ENCODE data around the gene MPHOSPH6.
A peak's percentile ranks its signal among the peaks of the same experiment; 100 is the strongest.
"Not testable (repeated sequence)": the region's sequence is repeated elsewhere in the genome, so short reads cannot be mapped to it uniquely, and the experiment has no call there.

MPHOSPH6 gene

GRCh38 chr16:82169861-82170845 is at the start of gene MPHOSPH6:
Gene MPHOSPH6, minus strand, starts transcription at chr16:82170224. Its CDS starts 49 bp downstream, at chr16:82170175.
- peak; percentile 90 for DNase-seq

- no peak for DNase-seq
Observed at GRCh38 chr16:82219298-82219697, 49.3 kb upstream of the MPHOSPH6 start.

- DNase-seq: not testable (repeated sequence)
Observed at GRCh38 chr16:82209314-82209713, 39.3 kb upstream of the MPHOSPH6 start.

- DNase-seq: no peak
Observed at GRCh38 chr16:82203198-82203597, 33.2 kb upstream of the MPHOSPH6 start.

GRCh38 chr16:82201926-82202325 is 31.9 kb upstream of the MPHOSPH6 start:
- no peak for DNase-seq

- DNase-seq: no peak
Observed at GRCh38 chr16:82201351-82201750, 31.3 kb upstream of the MPHOSPH6 start.

GRCh38 chr16:82199209-82199608 is 29.2 kb upstream of the MPHOSPH6 start:
- no peak for DNase-seq

- no peak for DNase-seq
Observed at GRCh38 chr16:82197540-82198240, 27.7 kb upstream of the MPHOSPH6 start.

GRCh38 chr16:82195917-82196494 is 26.0 kb upstream of the MPHOSPH6 start:
- DNase-seq: no peak

GRCh38 chr16:82194086-82194485 is 24.1 kb upstream of the MPHOSPH6 start:
- DNase-seq: no peak

- peak; percentile 26 for DNase-seq
Observed at GRCh38 chr16:82192665-82193064, 22.6 kb upstream of the MPHOSPH6 start.

GRCh38 chr16:82190386-82190785 is 20.4 kb upstream of the MPHOSPH6 start:
- DNase-seq: no peak

- no peak for DNase-seq
Observed at GRCh38 chr16:82187829-82188228, 17.8 kb upstream of the MPHOSPH6 start.

- DNase-seq: no peak
Observed at GRCh38 chr16:82185012-82185411, 15.0 kb upstream of the MPHOSPH6 start.

GRCh38 chr16:82184213-82184612 is 14.2 kb upstream of the MPHOSPH6 start:
- DNase-seq: no peak

- no peak for DNase-seq
Observed at GRCh38 chr16:82183004-82183397, 13.0 kb upstream of the MPHOSPH6 start.

GRCh38 chr16:82182266-82183003 is 12.4 kb upstream of the MPHOSPH6 start:
- DNase-seq: no peak

- no peak for DNase-seq
Observed at GRCh38 chr16:82181461-82182185, 11.6 kb upstream of the MPHOSPH6 start.

GRCh38 chr16:82178352-82178751 is 8.3 kb upstream of the MPHOSPH6 start:
- DNase-seq: no peak

GRCh38 chr16:82177555-82177954 is 7.5 kb upstream of the MPHOSPH6 start:
- no peak for DNase-seq

- DNase-seq: no peak
Observed at GRCh38 chr16:82176204-82176603, 6.2 kb upstream of the MPHOSPH6 start.

GRCh38 chr16:82175627-82176026 is 5.6 kb upstream of the MPHOSPH6 start:
- DNase-seq: no peak

Measured in CD4-positive, alpha-beta T cell treated with Interleukin-21 for 1 hour (primary cell).